Measurements from ENCODE around the gene CTR9.
A peak's percentile ranks its signal among the peaks of the same experiment; 100 is the strongest.
"Not testable (repeated sequence)": the region's sequence is repeated elsewhere in the genome, so short reads cannot be mapped to it uniquely, and the experiment has no call there.

The CTR9 gene

GRCh38 chr11:10809373-10810160 is 58.5 kb downstream of the CTR9 start:
- peaks cover 2% of the 10 kb centered on the region for H3K27me3 Mint-ChIP-seq
- peak overlapping the region; percentile 93 for H3K4me3 Mint-ChIP-seq
- no peaks in the 10 kb centered on the region for H3K9me3 Mint-ChIP-seq (ENCODE audit: low read depth)
- H3K27ac Mint-ChIP-seq, result peak overlapping the region; percentile 98
- peaks cover 23% of the 10 kb centered on the region for H3K36me3 Mint-ChIP-seq
- peaks cover 36% of the 10 kb centered on the region for H3K4me1 Mint-ChIP-seq (ENCODE audit: low read depth)

GRCh38 chr11:10813945-10814344 is 62.9 kb downstream of the CTR9 start:
- H3K27me3 Mint-ChIP-seq, result peaks cover 7% of the 10 kb centered on the region
- peaks cover 9% of the 10 kb centered on the region for H3K4me1 Mint-ChIP-seq (ENCODE audit: low read depth)
- peaks cover 6% of the 10 kb centered on the region for H3K36me3 Mint-ChIP-seq
- H3K4me3 Mint-ChIP-seq, result no peak overlapping the region
- no peaks in the 10 kb centered on the region for H3K9me3 Mint-ChIP-seq (ENCODE audit: low read depth)
- H3K27ac Mint-ChIP-seq, result no peak overlapping the region

GRCh38 chr11:10818594-10818993 is 67.5 kb downstream of the CTR9 start:
- Mint-ChIP-seq H3K36me3 (peaks cover 8% of the 10 kb centered on the region), H3K9me3 (ENCODE audit: low read depth) (no peaks in the 10 kb centered on the region), H3K27ac (no peak overlapping the region), H3K27me3 (peaks cover 4% of the 10 kb centered on the region), H3K4me1 (ENCODE audit: low read depth) (no peaks in the 10 kb centered on the region), H3K4me3 (no peak overlapping the region)

GRCh38 chr11:10822491-10822890 is 71.4 kb downstream of the CTR9 start:
- H3K27ac Mint-ChIP-seq; H3K9me3 Mint-ChIP-seq (ENCODE audit: low read depth); H3K4me3 Mint-ChIP-seq; H3K27me3 Mint-ChIP-seq; H3K4me1 Mint-ChIP-seq (ENCODE audit: low read depth): not testable (repeated sequence)
- H3K36me3 Mint-ChIP-seq, result peaks cover 11% of the 10 kb centered on the region

- Mint-ChIP-seq H3K9me3 (ENCODE audit: low read depth) (no peaks in the 10 kb centered on the region), H3K4me3 (no peak overlapping the region), H3K4me1 (ENCODE audit: low read depth) (peaks cover 9% of the 10 kb centered on the region), H3K27me3 (no peaks in the 10 kb centered on the region), H3K27ac (no peak overlapping the region), H3K36me3 (peaks cover 13% of the 10 kb centered on the region)
Measured at GRCh38 chr11:10823152-10823579, 72.1 kb downstream of the CTR9 start.

- H3K4me3 Mint-ChIP-seq, result no peak overlapping the region
- H3K36me3 Mint-ChIP-seq, result peaks cover 13% of the 10 kb centered on the region
- no peaks in the 10 kb centered on the region for H3K27me3 Mint-ChIP-seq
- H3K4me1 Mint-ChIP-seq (ENCODE audit: low read depth), result peaks cover 9% of the 10 kb centered on the region
- no peak overlapping the region for H3K27ac Mint-ChIP-seq
- H3K9me3 Mint-ChIP-seq (ENCODE audit: low read depth), result no peaks in the 10 kb centered on the region
Measured at GRCh38 chr11:10824888-10825287, 73.8 kb downstream of the CTR9 start.

GRCh38 chr11:10828402-10828801 is 77.4 kb downstream of the CTR9 start:
- Mint-ChIP-seq H3K36me3 (peaks cover 7% of the 10 kb centered on the region), H3K9me3 (ENCODE audit: low read depth) (no peaks in the 10 kb centered on the region), H3K27me3 (no peaks in the 10 kb centered on the region), H3K4me1 (ENCODE audit: low read depth) (peaks cover 9% of the 10 kb centered on the region), H3K27ac (no peak overlapping the region), H3K4me3 (no peak overlapping the region)

- peaks cover 7% of the 10 kb centered on the region for H3K36me3 Mint-ChIP-seq
- no peaks in the 10 kb centered on the region for H3K9me3 Mint-ChIP-seq (ENCODE audit: low read depth)
- no peak overlapping the region for H3K4me3 Mint-ChIP-seq
- H3K27me3 Mint-ChIP-seq, result no peaks in the 10 kb centered on the region
- H3K27ac Mint-ChIP-seq, result no peak overlapping the region
- H3K4me1 Mint-ChIP-seq (ENCODE audit: low read depth), result peaks cover 7% of the 10 kb centered on the region
Measured at GRCh38 chr11:10829139-10829538, 78.1 kb downstream of the CTR9 start.

Data from activated naive CD8-positive, alpha-beta T cell (primary cell).